SH-SY5Y (cell line): ENCODE data around the gene TRIM15.

Experiments used
- GATA2 ChIP-seq: IDR thresholded peaks from 2 replicates; pipeline ENCODE4 v1.6.1; 2011; ENCODE audit warnings: mild to moderate bottlenecking, low read depth, low read length
- GATA3 ChIP-seq: IDR thresholded peaks from 2 replicates; pipeline ENCODE4 v1.6.1; 2011; ENCODE audit warnings: low read depth, mild to moderate bottlenecking, low read length, moderate library complexity

DNA sequence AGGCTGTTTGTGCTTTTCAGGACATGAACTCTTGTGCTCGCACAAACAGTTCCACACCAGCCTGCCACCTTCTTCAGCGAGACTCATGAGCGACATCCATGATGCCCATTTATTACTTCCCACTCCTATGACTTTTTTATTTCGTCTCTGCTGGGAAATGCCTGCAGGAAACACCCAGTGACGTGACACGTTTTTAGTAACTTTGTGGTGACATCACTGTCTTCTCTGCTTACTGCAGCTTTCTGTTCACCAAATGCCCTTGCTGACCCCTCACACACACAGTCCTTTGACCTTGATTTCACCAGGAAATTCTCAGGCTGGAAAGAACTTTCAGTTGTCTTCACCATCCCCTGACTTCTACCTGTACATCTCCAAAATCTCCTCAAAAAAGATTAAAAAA is 18.5 kb upstream of the TRIM15 start:
- TF ChIP-seq GATA2: no peak
- no peak for TF ChIP-seq GATA3
